AML-193 (cell line): ENCODE data around the gene CCNK.

ENCODE experiments used
- DNase-seq, 2 experiments: peaks; one replicate each; lab custom pipeline; 2025; lab: John Stamatoyannopoulos, UW

The CCNK gene

DNA sequence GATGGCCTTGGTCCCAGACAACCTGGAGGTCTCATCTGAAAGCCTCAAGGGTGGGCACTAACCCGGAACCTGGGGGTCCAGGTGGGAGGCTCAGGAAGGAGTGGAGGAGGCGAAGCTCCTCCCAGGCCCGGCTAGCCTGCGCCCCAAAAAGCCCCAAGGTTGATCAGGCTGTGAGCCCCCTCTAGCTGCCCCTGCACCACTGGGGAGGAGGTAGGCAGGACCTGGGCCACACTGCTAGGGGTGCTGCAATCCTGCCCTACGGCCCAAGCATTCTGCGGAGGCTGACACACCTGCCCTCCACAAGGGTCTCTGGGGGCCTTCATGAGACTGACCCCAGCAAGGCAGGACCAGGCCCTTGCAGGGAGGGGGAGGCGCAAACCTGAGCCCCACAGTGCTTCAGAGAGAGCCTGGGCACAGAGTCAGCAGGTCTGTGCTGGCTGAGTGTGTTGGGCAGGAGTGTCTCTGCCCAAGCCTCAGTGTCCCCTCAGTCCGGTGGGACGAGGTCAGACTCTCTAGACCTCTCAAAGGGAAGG lies 70.9 kb downstream of the CCNK start:
- no peak for DNase-seq

DNA sequence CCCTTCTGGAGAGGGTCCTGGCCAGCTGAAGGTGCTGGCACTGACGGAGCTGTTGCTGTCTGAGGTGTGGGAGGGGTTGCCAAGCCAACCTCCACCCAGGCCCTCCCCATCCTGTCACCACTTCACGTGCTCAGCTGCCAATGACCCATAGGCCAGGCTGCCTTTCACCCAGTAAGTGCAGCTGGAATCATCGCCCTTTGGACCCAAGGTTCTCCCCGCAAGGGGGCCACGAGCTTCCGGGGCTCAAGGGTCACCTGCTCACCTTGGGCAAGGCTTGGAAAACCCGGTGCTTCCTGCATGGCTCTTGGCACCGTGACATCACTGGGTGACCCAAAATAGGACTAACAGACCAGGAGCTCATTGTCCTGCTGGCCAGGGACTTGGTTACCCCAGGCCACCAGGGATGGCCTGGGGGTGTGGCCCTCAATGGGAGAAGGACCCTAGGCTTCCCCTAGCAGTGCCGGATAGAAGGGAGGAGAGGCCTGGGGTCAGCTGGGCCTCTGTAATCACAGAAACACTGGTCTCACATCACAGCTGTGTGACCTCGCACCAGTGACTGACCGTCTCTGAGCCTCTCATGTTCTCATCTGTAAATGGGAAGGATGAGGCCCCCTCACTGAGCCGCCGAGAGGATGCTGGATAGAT lies 71.5 kb downstream of the CCNK start:
- no peak for DNase-seq

DNA sequence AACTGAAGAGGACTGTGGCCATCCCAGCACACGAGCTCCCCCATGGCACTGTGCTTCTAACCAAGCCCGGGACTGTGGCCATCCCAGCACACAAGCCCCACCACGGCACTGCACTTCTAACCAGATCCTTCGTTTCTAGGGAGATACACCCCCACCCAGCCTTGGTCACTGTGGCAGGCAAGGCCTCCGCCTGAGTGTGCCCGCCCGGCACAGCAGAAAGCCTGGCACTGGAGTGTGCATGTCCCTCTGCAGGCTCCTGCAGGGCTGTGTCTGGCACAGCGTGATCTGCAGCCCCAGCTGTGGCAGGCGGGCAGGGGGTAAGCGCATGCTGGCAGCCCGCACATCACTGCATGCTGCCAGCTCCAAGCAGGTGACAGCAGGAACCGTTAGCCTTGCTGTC lies 73.0 kb downstream of the CCNK start:
- DNase-seq: no peak

DNA sequence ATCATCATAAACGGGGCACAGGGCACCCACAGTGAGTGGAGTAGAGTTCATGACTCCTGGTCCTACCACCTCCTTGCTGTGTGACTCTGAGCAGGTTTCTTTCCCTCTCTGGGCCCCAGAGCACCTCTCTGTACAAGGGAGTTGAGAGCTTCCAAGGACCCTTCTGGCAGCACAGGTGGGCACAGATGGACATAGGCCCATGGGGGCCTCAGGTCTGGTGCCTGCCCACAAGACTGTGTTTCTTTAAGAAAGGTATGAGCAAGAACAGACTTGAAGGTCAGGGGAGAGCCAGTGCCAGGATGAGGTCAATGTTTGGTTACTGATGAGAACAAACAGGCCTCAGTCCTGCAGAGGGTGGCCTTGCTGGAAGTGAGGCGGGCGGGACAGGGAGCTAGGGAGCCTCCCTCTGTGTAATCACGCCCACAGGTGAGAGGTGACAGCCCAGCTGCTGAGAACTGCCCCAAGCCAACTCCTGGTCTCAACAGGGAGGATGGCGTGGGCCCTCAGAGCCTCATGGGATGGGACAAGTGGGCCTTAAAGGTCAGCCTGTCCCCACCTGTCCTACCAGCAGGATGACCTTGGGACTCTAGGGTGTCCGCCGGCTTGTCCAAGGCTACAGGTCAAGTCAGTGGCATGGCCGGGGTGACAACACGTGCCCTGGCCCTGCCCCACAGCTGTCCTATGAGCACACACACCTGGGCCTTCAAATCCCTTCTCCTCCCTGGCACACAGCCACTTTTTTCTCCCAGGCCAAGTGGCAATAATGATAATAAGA lies 73.7 kb downstream of the CCNK start:
- no peak for DNase-seq

DNA sequence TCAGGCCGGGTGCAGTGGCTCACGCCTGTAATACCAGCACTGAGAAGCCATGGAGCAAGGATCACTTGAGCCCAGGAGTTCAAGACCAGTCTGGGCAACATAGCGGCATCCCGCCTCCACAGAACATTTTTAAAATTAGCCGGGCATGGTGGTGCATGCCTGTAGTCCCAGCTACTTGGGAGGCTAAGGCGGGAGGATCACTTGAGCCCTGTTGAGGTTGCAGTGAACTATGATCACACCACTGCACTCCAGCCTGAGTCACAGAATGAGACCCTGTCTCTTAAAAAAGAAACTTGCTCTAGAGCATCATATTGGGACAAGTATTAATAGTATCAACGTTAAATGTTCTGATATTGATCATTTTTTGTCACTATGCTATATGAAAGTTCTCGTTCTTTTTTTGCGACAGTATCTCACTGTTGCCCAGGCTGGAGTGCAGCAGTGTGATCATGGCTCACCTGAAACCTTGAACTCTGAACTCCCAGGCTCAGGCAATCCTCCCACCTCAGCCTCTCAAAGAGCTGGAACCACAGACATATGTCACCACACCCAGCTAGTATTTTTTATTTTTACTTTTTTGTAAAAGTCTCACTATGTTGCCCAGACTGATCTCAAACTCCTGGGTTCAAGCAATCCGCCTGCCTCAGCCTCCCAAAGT lies 75.1 kb downstream of the CCNK start:
- DNase-seq: no peak

DNA sequence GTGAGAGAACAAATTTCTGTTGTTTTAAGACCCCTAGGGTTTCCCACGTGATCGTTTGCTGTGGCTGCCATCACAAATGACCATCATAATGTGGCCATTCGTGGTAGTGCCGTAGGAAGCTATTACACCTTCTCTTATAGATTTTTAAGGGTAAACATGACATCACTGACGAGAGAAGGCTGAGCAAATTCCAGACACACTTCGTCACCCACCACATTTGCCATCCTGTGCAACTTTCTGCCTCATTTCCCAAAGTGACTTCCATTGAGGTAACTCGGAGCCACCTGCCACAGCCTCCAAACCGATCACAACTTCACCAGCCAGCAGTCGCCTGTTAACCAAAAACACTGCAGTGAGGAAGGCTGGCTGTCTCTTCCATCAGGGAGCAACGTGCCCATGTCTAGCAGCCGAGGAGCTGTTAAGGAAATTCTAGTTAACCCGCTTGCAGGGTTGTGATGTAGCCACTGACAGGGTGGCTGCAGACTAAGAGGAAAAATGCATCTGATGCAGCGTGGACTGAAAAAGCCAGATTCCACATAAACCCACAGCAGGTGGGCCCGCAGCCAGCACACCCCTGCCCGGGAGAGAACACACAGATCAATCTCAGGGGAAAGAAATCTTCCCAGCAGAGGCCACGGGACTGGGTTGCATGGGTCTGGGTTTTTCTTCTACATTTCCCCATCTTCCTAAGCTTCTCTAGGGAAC lies 78.2 kb downstream of the CCNK start:
- DNase-seq: no peak

DNA sequence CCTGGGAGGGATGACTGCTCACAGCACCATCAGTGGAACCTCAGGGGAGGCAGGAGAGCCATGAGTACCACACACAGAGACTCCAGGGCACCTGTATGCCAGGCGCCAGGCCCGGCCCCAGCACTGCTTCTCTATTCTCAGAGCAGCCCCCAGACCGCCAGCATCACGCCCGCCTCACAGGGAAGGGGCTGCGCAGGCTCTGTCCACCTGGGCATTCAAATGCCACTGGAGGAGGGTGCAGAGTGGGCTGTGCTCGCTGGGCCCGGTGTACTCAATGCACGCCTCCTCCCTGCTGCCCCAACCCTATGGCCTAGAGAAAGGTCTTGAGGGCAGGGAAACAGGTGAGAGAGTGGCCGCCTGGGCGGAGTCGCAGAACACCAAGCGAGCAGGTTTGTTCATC lies 79.2 kb downstream of the CCNK start:
- no peak for DNase-seq

DNA sequence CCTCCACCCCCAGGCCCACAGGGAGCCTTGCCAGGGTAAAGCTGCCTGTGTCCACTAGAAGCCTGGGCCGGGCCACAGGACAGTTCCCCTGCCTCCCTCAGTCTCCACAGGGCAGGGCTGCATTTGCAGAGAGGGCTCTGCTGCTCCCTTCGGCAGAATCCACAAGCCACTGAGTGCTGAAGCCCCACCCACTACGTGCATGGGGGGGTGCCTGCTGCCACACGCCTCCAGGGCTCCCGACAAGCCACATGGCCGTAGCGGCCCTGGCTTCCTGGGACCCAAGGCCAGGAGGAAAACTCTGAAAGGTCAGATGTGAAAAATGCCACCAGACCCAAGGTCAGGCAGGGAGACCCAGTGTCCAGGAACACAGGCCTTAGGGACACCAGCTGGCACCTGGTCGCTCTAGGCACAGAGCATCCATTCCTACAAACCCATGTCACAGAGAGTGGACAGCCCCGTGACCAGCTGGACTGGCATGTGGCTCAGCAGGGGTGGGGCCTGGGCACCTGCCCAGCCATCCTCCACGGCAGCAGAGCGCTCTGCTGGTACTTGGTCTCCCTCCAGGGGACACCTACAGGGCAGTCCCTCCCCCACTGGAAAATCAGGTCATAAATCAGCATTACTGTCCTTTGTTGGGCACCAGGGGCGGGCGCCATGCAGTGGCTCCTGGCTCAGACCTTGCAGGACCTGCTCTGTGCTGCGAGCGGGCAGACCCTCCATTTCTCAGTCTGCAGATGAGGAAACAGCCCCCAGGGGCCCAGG lies 79.9 kb downstream of the CCNK start:
- no peak for DNase-seq

DNA sequence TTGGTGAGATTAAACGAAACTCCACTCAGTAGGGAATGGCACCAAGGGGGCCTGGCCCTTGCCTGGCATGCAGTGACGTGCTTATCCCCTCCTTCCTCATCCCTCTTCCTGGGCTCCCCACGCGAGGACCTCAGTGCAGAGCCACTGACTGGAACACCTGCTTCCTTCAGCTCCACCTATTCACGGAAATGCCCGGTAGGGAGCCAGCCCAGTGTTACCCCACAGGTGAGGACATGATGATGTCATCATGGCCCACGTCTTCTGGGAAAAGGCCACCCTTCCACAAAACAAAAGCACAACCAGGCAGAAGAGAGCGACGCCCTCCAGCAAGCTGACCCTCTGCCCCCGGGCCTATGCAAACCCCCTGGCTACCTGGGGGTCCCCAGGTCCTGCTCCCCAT lies 80.7 kb downstream of the CCNK start:
- DNase-seq: no peak
